ENCODE measurements around the gene GOLGA2. TPM values are rescaled to one million over a fixed set of nuclear protein-coding genes. Genes with fewer than 3 reads are reported as not detected.

The GOLGA2 gene
- total and polyA plus RNA-seq, 2 of the 4 experiments (the other 2 are of a cell fraction) = 118 to 146 TPM

GRCh38 chr9:128286440-128286839 is 10.6 kb upstream of the GOLGA2 start:
- in situ Hi-C loops (cut with MboI; ENCODE audit: low sequenced_read_pairs) = no loop called here
- H2AFZ ChIP-seq (replicated peaks; ENCODE audit: low read length, poor library complexity) = peak overlapping the region; percentile 7
- H2BK20ac ChIP-seq (ENCODE audit: low read depth, low read length) = no peak overlapping the region
- H4K91ac ChIP-seq (ENCODE audit: insufficient read depth, low read depth, low read length) = no peak overlapping the region
- no peak overlapping the region for H2AK9ac ChIP-seq (replicated peaks; ENCODE audit: low read depth, low read length, poor library complexity)
- WGBS, 2 experiments (ENCODE audit: extremely low coverage in 2 of 2, insufficient read length in 1 of 2) = 16% methylated on average over 4 of the region's 6 CpGs; no CpG with 5 or more reads in 1 of the 2 experiments
- no peak overlapping the region for H2BK120ac ChIP-seq (ENCODE audit: low read depth, low read length)
- no peak overlapping the region for H4K8ac ChIP-seq (ENCODE audit: low read depth in 2 of 2, low read length in 2 of 2)
- no peak overlapping the region for H3K4me2 ChIP-seq (ENCODE audit: low read depth, low read length)
- intact Hi-C loops (cut with micrococcal nuclease) = no loop called here
- dilution Hi-C loops (cut with HindIII; ENCODE audit: low sequenced_read_pairs, unreplicated experiment) = no loop called here
- no peak overlapping the region for H3K14ac ChIP-seq (replicated peaks; ENCODE audit: low read depth, low read length)
- H3K4ac ChIP-seq (ENCODE audit: low read depth, low read length) = no peak overlapping the region
- H3K36me3 ChIP-seq (ENCODE audit: control insufficient read depth, insufficient read depth, low read length) = peaks cover 27% of the 10 kb centered on the region
- ChIA-PET CTCF (no interaction called here), POLR2A (ENCODE audit: unreplicated experiment) (no interaction called here)
- no peak overlapping the region for H3K9ac ChIP-seq (ENCODE audit: low read depth, low read length)
- H2BK15ac ChIP-seq (ENCODE audit: low read depth, low read length) = no peak overlapping the region
- no TSS peak for BruUV-seq (replicated peaks)
- H3K23ac ChIP-seq (ENCODE audit: low read depth, low read length) = no peak overlapping the region
- no peak overlapping the region for H2BK5ac ChIP-seq (ENCODE audit: low read depth, low read length, poor library complexity, severe bottlenecking)
- no peaks in the 10 kb centered on the region for H3K27me3 ChIP-seq (ENCODE audit: control insufficient read depth, insufficient read depth, low read length)
- no peaks in the 10 kb centered on the region for H4K20me1 ChIP-seq (ENCODE audit: insufficient read depth, low read length)
- H3K4me3 ChIP-seq (ENCODE audit: insufficient read depth, low read depth, low read length) = no peak overlapping the region
- peak; percentile 71 for DNase-seq
- H3K9me3 ChIP-seq (ENCODE audit: control insufficient read depth, insufficient read depth, low read length) = no peaks in the 10 kb centered on the region
- H3K18ac ChIP-seq (ENCODE audit: low read depth, low read length) = no peak overlapping the region
- no peak overlapping the region for H3K27ac ChIP-seq (ENCODE audit: insufficient read depth, low read length)
- TF ChIP-seq RCOR1 (IDR thresholded peaks at IDR 0.05; ENCODE audit: insufficient replicate concordance, low read length) (no peak), FOS (IDR thresholded peaks at IDR 0.05; ENCODE audit: low read depth, low read length) (no peak), POLR2A (IDR thresholded peaks at IDR 0.05; ENCODE audit: low read depth, low read length) (no peak), MAFK (IDR thresholded peaks at IDR 0.05; ENCODE audit: low read depth, low read length) (no peak), ELK1 (IDR thresholded peaks at IDR 0.05; ENCODE audit: borderline replicate concordance, low read depth, low read length) (no peak)
- H3K56ac ChIP-seq (ENCODE audit: extremely low read depth, insufficient read depth, low read length) = no peak overlapping the region
- ATAC-seq (ENCODE audit: low read depth) = peak; percentile 91
- no peaks in the 10 kb centered on the region for H3K4me1 ChIP-seq (ENCODE audit: control insufficient read depth, insufficient read depth, low read length)
- H2AK5ac ChIP-seq (ENCODE audit: low read depth, low read length) = no peak overlapping the region
- H4K5ac ChIP-seq (ENCODE audit: low read depth, low read length) = no peak overlapping the region
- peaks cover 10% of the 10 kb centered on the region for H3K9me1 ChIP-seq (ENCODE audit: insufficient read depth, low read length)
- H3K79me1 ChIP-seq (ENCODE audit: low read depth in 1 of 2, low read length in 2 of 2) = peaks cover 4 to 17% of the 10 kb centered on the region in 2 experiments; a peak in 2 of 4 replicates
